ENCODE data around the gene RPS6KA2.

DNA sequence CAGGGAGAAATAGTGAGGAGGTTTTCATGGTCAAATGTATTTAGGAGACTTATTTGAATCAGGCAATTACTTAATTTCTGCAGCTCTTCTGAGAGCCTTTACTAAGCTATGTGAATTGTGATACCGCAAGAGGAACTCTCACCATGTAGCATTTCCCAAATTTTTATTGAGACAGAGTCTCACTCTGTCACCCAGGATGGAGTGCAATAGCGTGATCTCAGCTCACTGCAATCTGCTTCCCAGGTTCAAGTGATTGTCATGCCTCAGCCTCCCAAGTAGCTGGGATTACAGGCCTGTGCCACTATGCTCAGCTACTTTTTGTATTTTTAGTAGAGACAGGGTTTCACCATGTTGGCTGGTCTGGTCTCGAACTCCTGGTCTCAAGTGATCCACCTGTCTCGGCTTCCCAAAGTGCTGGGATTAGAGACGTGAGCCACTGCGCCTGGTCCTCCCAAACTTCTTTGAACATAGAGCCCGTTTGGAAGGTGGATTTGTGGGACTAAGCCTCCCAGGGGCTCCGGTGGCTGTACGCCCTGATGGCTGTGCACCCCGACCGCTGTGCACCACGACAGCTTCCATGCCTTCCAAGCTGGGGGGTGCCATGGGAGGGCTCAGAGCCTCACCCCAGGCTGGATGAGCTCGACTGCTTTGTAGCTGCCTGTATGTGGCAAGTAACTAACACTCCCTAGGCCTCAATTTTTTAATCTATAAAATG is 238.6 kb downstream of the RPS6KA2 start:
- TF ChIP-seq EZH2 (IDR thresholded peaks at IDR 0.05; ENCODE audit: insufficient read depth, poor library complexity, severe bottlenecking) (no peak), EZH2phosphoT487 (IDR thresholded peaks at IDR 0.05; ENCODE audit: insufficient read depth, low read depth) (no peak)

Measured in GM23248 (cell line).